ENCODE data around the gene CCDC187. TPM values are rescaled to one million over a fixed set of nuclear protein-coding genes. Genes with fewer than 3 reads are reported as not detected.
"Not testable (repeated sequence)": the region's sequence is repeated elsewhere in the genome, so short reads cannot be mapped to it uniquely, and the experiment has no call there.

Gene CCDC187
- total RNA-seq (2014; rRNA removed; shearing (Covaris generic)) = not detected in 2 replicates

GRCh38 chr9:136303825-136304416, at the start of gene CCDC187:
CCDC187 (minus strand) TSS chr9:136304094; CDS start chr9:136303830, 264 bp downstream.
- DNase-seq (ENCODE audit: low spot score) = no peak

- DNase-seq (ENCODE audit: low spot score) = no peak
Measured at GRCh38 chr9:136353088-136353487, 49.2 kb upstream of the CCDC187 start.

GRCh38 chr9:136352682-136353081, 48.8 kb upstream of the CCDC187 start:
- DNase-seq (ENCODE audit: low spot score) = no peak

GRCh38 chr9:136351868-136352267, 48.0 kb upstream of the CCDC187 start:
- not testable (repeated sequence) for DNase-seq (ENCODE audit: low spot score)

- DNase-seq (ENCODE audit: low spot score) = no peak
Measured at GRCh38 chr9:136351252-136351800, 47.4 kb upstream of the CCDC187 start.

GRCh38 chr9:136349546-136349945, 45.7 kb upstream of the CCDC187 start:
- DNase-seq (ENCODE audit: low spot score) = no peak

GRCh38 chr9:136348691-136349090, 44.8 kb upstream of the CCDC187 start:
- DNase-seq (ENCODE audit: low spot score) = no peak

- no peak for DNase-seq (ENCODE audit: low spot score)
Measured at GRCh38 chr9:136347472-136348256, 43.8 kb upstream of the CCDC187 start.

GRCh38 chr9:136346927-136347465, 43.1 kb upstream of the CCDC187 start:
- DNase-seq (ENCODE audit: low spot score) = no peak

- no peak for DNase-seq (ENCODE audit: low spot score)
Measured at GRCh38 chr9:136346157-136346481, 42.2 kb upstream of the CCDC187 start.

GRCh38 chr9:136345281-136346156, 41.6 kb upstream of the CCDC187 start:
- DNase-seq (ENCODE audit: low spot score) = no peak

- DNase-seq (ENCODE audit: low spot score) = no peak
Measured at GRCh38 chr9:136344544-136345280, 40.8 kb upstream of the CCDC187 start.

GRCh38 chr9:136343884-136344269, 40.0 kb upstream of the CCDC187 start:
- DNase-seq (ENCODE audit: low spot score) = no peak

GRCh38 chr9:136343121-136343883, 39.4 kb upstream of the CCDC187 start:
- no peak for DNase-seq (ENCODE audit: low spot score)

GRCh38 chr9:136342181-136343120, 38.6 kb upstream of the CCDC187 start:
- DNase-seq (ENCODE audit: low spot score) = no peak

GRCh38 chr9:136341769-136342168, 37.9 kb upstream of the CCDC187 start:
- no peak for DNase-seq (ENCODE audit: low spot score)

GRCh38 chr9:136341042-136341655, 37.3 kb upstream of the CCDC187 start:
- no peak for DNase-seq (ENCODE audit: low spot score)

GRCh38 chr9:136340356-136341041, 36.6 kb upstream of the CCDC187 start:
- no peak for DNase-seq (ENCODE audit: low spot score)

Measured in H4 (cell line).